Frontal cortex (tissue), 4 donors: ENCODE measurements around the gene SYNPO2L. TPM values are rescaled to one million over a fixed set of nuclear protein-coding genes. Genes with fewer than 3 reads are reported as not detected.

ENCODE experiments used
- DNase-seq, 2 donors: peaks; one replicate each; pipeline ENCODE4 v3.0.0; 2012; ENCODE audit warnings: low spot score in 2 of 2
- FAIRE-seq: peaks from 2 replicates; lab custom pipeline; 2012; peaks lifted over from hg19 to GRCh38; lab: Jason Lieb, UNC
- total RNA-seq: library from RNA; depleted of rRNA; stranded (reverse); fragments of >200 nt; gene quantifications from one replicate; pipeline ENCODE4 v1.2.3, GENCODE V29; 2014
- donor health status: control.
- donor health status: control.
- donor health status: control.

Gene SYNPO2L
- total RNA-seq, 1 donor from 2014 or later = not detected

GRCh38 chr10:73649876-73650536, 5.8 kb downstream of the SYNPO2L start:
- DNase-seq (no peak), FAIRE-seq (no peak)

DNA sequence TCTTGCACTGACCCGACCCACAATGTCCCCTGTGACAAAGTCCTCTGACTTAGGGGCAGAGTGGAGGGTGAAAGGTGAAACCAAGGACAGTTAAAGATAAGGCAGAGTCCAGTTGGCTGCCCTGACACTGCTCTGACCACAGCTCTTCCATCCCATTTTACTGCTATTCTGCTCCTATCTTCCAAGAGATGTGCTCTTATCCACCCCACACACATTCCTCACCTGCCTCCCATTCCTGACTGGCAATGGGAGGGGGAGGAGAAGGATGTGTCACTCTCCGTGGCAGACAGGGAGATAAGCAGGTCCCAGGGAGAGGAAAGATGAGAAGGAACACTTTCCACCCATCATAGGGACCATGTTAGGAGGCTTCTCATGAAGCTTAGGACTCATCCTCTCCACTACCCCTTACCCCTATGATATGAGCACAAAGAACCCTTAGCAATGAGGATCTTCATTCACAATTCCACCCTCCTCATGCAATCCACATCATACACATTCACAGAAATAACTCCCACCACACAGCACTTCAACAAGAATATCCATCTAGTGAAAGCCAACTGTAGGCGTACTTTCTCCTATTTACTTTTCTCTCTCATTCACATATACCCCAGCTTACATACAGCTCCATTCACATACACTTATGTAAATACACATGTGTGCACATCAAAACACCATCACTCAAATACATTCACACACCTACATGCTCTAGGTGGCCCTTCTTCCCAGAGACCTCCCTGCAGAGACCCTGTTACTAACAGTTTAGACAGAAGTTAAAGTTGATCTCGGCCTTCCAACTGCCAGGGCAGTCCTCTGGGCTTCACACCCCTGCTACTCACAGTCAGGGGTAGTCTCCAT, 6.6 kb downstream of the SYNPO2L start:
- DNase-seq = peak in 1 of 2 donors; percentile 34

DNA sequence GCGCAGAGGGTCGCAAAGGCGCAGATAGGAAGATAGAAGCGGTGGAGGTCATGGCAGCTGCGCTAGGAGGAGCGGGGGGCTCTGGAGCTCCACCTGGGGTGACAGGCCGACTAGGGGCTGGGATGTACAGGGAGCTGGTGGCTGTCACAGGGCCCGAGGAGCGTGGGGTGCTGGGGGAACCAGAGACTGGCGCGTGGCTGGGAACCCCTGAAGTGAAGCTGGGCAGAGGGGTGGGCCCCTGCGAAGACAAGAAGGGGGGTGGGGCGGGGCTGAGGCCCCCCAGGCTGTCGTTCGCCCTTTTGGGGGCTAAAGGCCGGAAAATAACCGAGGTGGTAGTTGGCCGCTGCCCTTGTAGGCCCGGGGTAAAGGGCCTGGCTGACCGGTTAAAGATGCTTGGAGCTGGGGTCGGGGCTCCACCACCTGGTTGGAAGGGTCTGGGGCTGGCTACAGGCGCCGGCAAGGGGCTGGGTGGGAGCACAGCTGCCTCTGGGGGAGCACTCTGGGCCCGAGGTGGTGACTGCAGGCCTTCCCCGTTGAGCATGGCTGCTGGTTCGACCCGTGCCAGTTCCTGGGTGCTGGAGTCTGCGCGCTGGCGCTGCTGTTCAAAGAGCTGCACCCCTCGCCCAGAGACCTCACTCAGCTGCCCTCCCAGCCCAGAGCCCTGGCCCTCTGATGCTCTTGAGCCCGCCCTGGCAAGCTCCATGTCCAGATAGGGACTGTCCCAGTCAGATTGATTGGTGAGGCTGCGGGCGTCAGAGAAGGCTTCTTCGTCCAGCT, 7.8 kb downstream of the SYNPO2L start:
- DNase-seq = no peak
- FAIRE-seq = no peak

More for the DNA sequence above, 6.6 kb downstream of the SYNPO2L start:
- no peak for FAIRE-seq

DNA sequence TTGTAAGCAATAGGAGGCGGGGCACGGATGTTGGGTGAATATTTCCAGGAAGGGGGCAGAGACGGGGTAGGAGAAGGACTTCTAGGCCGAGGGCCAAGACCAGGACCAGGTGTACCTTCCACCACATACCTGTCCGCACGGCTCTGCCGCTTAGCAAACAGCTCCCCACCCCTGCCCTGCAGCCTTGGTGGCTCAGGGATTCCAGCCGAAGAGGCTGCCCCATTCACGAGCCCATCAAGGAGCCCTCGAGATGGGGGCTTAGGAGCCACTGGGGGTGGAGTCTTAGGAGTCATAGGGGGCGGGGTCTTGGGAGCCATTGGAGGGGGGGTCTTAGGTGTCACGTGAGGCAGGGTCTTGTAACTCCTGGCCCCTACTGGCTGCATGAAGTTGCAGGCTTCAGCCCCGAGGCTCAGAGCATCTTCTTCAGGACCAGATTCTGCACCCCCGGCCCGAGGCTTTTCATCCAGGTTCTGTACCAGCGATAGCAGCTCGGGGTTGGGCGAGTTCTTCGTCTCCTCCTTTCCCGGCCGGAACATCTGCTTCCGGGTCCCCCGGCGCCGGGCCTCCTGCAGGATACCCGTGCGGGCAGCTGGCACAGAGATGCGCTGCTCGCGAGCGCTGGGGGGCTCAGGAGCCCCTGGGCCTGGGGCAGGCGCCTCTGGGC, 8.5 kb downstream of the SYNPO2L start:
- FAIRE-seq = no peak

DNA sequence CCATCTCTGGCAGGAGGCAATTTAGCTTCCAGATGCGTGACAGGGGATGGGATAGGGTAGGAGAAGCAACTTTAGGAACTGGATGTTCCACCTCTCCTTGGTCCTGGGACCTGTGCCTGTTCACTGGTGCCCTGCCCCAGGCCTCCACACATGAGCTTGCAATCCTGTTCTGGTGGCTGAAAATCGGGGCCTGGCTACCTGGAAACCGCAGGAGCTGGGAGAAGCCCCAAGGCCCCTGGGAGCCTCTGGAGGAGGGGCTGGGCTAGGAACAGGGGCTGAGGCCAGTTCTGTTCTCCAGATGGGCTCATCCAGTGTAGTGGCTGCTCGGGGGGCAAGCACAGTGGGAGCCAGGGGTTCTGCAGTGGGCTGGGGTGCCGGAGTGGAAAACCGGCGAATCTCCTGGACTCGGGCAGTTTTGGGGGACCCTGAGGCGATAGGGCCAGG, 9.2 kb downstream of the SYNPO2L start:
- DNase-seq = no peak
- FAIRE-seq = no peak

More for the DNA sequence above, 8.5 kb downstream of the SYNPO2L start:
- DNase-seq = peak; percentile 50 to 66

DNA sequence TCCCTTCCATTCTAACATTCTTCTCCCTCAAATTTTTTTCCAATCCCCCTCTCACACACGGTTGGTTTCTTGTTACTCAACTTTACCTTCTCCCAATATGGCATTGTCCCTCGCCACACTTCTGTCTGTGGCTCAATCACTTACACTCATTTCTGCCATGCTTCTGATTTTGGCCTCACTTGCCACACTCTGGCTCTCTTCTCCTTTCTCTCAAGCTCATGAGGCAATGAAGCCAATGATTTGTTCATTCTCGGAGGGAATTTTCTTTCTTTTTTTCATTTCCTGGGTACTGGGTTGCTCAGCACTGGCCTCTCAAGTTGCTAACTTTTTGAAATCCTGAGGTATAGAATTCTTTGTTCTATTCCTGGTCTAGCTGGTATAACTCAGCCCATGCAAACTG, 10.6 kb downstream of the SYNPO2L start:
- no peak for DNase-seq
- no peak for FAIRE-seq

DNA sequence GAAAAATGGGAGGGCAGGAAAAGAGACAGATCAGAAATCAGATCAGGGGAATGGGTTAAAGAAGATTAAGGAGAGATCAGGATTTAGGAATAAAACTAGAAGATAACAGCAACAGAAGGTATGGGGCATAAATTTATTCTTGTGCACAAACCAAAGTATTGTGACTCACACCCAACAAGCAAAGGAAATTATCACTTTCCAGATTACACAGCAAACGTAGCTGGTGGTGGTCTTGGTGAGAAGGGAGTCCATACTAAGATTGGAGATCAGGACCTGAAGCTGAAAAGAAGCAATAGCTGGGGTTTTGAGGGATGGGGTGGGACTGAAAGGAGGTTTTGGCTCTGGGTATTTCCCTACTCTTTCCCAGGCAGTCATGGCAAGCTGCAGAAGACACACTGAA, 11.1 kb downstream of the SYNPO2L start:
- DNase-seq = no peak
- no peak for FAIRE-seq

- peak; percentile 73 to 78 for DNase-seq
- no peak for FAIRE-seq
These were observed 11.7 kb downstream of the SYNPO2L start for GRCh38 chr10:73644015-73644743.

DNA sequence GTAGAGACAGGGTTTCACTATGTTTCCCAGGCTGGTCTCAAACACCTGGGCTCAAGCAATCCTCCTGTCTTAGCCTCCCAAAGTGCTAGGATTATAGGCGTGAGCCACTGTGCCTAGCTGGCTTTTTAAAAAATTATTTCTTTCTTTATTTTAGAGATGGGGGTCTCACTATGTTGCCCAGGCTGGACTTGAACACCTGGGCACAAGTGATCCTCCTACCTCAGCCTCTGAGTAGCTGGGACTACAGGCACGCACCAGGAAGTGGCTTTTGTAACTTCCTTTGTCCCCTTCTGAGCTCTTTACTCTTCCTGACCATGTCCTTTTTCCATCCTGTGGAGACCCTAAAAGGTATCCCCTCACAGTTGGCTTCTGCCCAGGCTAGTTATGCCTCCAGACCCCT, 12.5 kb downstream of the SYNPO2L start:
- DNase-seq (no peak), FAIRE-seq (no peak)

DNA sequence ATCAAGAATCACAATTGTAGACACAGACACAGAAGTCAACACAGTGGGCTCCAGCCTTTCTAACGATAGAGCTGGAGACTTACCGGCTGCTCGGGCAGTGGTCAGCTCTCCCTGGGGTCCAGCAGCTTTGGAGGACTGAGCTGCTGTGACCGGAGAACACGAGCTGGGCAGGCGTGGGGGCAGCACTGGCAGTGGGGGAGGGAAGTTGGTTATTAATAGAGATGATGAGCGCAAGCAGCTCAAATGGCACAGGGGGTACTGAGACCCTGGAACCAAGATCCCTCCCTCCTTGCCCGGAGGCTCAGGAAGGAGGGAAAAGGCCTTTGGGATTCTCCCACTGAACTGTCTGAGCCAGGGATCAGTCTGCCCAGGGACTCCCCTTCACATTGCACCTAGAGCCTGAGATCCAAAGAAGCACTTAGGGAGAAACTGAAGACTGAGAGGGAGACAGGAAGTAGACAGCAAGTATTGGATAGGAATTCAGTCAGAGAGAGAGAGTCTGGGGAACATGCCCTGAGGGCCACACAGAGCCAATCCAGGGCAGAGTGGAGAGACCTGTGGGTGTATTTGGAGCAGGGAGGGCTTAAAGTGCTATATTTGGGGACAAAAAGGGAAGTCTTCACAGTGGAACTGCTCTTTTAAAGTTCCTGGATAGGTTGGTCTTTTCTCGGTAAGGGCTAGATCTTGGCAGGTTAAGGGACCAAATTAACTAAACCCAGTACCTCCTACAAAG, 14.3 kb downstream of the SYNPO2L start, which contains the start of gene MYOZ1:
TSS of gene MYOZ1 (minus strand) at position 147 of the 733 bp plus-strand sequence. CDS start 1,457 bp downstream, outside the sequence.
- DNase-seq = no peak
- no peak for FAIRE-seq

DNA sequence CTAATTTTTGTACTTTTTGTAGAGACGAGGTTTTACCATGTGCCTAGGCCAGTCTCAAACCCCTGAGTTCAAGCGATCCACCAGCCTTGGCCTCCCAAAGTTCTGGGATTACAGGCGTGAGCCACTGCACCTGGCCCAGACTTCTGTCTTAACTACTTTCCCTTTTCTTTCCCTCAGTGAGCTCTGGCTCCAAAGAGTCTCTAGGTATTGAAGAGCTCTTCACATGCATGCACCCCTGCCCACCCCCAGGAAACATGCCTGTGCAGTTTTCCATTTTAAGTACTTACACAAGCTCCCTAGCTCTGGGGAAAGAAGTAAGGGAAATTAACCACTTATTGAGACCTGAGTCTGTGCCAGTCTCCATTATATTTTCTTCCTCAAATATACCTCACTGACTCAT, 16.5 kb downstream of the SYNPO2L start:
- FAIRE-seq = no peak
- DNase-seq = no peak

DNA sequence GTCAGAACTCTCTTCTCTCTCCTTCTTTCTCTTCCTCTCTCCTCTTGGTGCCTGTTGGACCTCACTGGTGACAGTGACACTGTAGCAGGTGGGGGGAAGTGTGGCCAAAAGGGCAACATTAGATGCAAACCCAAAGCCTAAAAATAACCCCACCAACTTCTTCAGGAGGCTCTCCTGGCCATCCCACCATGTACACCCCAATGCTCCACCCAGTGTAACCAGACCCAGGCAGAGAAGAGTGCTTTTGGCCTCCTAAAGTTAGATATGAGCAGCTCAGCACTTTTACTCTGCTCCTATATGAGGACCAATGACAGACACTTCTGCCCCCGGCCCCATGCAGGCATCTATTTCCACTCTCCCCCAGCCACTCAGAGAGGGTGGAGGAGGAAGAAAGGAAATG, 20.0 kb downstream of the SYNPO2L start:
- DNase-seq (no peak), FAIRE-seq (no peak)

GRCh38 chr10:73634421-73634820, 21.4 kb downstream of the SYNPO2L start:
- FAIRE-seq = no peak

GRCh38 chr10:73629165-73629564, 26.7 kb downstream of the SYNPO2L start:
- DNase-seq (no peak), FAIRE-seq (no peak)

More at GRCh38 chr10:73634421-73634820, 21.4 kb downstream of the SYNPO2L start:
- no peak for DNase-seq

- no peak for DNase-seq
These were observed 27.4 kb downstream of the SYNPO2L start for GRCh38 chr10:73628405-73628804.

GRCh38 chr10:73627300-73627699, 28.5 kb downstream of the SYNPO2L start:
- DNase-seq = no peak

More at GRCh38 chr10:73628405-73628804, 27.4 kb downstream of the SYNPO2L start:
- FAIRE-seq = no peak

GRCh38 chr10:73625884-73626752, 29.7 kb downstream of the SYNPO2L start:
- no peak for FAIRE-seq

More at GRCh38 chr10:73627300-73627699, 28.5 kb downstream of the SYNPO2L start:
- FAIRE-seq = no peak

More at GRCh38 chr10:73625884-73626752, 29.7 kb downstream of the SYNPO2L start:
- DNase-seq = peak; percentile 72 to 95
